Trophoblast cell (in vitro differentiated cells and primary cell): ENCODE results near the gene OR5A2.
"Not testable (repeated sequence)": the region's sequence is repeated elsewhere in the genome, so short reads cannot be mapped to it uniquely, and the experiment has no call there.

Experiments
- DNase-seq, 2 donors: peaks; one replicate each; pipeline ENCODE4 v3.0.0-alpha.2; 2016
- H2AFZ ChIP-seq: 2 replicates; pipeline ENCODE4 v1.6.1; 2013; ENCODE audit warnings: low read length, moderate library complexity, mild to moderate bottlenecking; ENCODE audit not compliant: insufficient read depth, poor library complexity
- H2AK5ac ChIP-seq: 2 replicates; pipeline ENCODE4 v1.6.1; 2013; ENCODE audit warnings: mild to moderate bottlenecking, low read length
- H2BK120ac ChIP-seq: 2 replicates; pipeline ENCODE4 v1.6.1; 2013; ENCODE audit warnings: low read length, mild to moderate bottlenecking, moderate library complexity; ENCODE audit not compliant: insufficient read depth, poor library complexity
- H2BK12ac ChIP-seq: 2 replicates; pipeline ENCODE4 v1.6.1; 2013; ENCODE audit warnings: mild to moderate bottlenecking, low read length, moderate library complexity
- H2BK5ac ChIP-seq: 2 replicates; pipeline ENCODE4 v1.6.1; 2013; ENCODE audit warnings: low read length, low read depth, moderate library complexity, mild to moderate bottlenecking; ENCODE audit not compliant: poor library complexity
- H3K14ac ChIP-seq: 2 replicates; pipeline ENCODE4 v1.6.1; 2013; ENCODE audit warnings: mild to moderate bottlenecking, low read length
- H3K18ac ChIP-seq: 2 replicates; pipeline ENCODE4 v1.6.1; 2013; ENCODE audit warnings: mild to moderate bottlenecking, low read length
- H3K23ac ChIP-seq: 2 replicates; pipeline ENCODE4 v1.6.1; 2013; ENCODE audit warnings: low read length
- H3K27ac ChIP-seq: 2 replicates; pipeline ENCODE4 v1.5.1; 2013; ENCODE audit warnings: low read depth, mild to moderate bottlenecking, inconsistent platforms, low read length, moderate library complexity
- H3K27me3 ChIP-seq: 2 replicates; pipeline ENCODE4 v1.6.1; 2013; ENCODE audit warnings: inconsistent platforms, mild to moderate bottlenecking, low read length, moderate library complexity; ENCODE audit not compliant: insufficient read depth
- H3K36me3 ChIP-seq, 2 experiments: 1 replicate in 1 of 2; 2 replicates in 1 of 2; pipeline ENCODE4 v1.6.1; 2013; ENCODE audit warnings: low read length in 2 of 2, mild to moderate bottlenecking in 2 of 2, moderate library complexity in 1 of 2; ENCODE audit not compliant: insufficient read depth in 2 of 2, control insufficient read depth in 1 of 2
- H3K4ac ChIP-seq: 2 replicates; pipeline ENCODE4 v1.6.1; 2013; ENCODE audit warnings: low read depth, mild to moderate bottlenecking, low read length, moderate library complexity
- H3K4me1 ChIP-seq, 2 experiments: 1 replicate in 1 of 2; 2 replicates in 1 of 2; pipeline ENCODE4 v1.6.1; 2013; ENCODE audit warnings: low read length in 2 of 2, mild to moderate bottlenecking in 2 of 2, moderate library complexity in 1 of 2; ENCODE audit not compliant: insufficient read depth in 2 of 2, control insufficient read depth in 1 of 2
- H3K4me2 ChIP-seq: 2 replicates; pipeline ENCODE4 v1.6.1; 2013; ENCODE audit warnings: inconsistent platforms, mild to moderate bottlenecking, low read length, moderate library complexity
- H3K4me3 ChIP-seq: 2 replicates; pipeline ENCODE4 v1.5.1; 2013; ENCODE audit warnings: mild to moderate bottlenecking, low read depth, low read length, inconsistent platforms
- H3K79me1 ChIP-seq: one replicate; pipeline ENCODE4 v1.6.1; 2013; ENCODE audit warnings: low read length
- H3K79me2 ChIP-seq: 2 replicates; pipeline ENCODE4 v1.6.1; 2013; ENCODE audit warnings: low read length, mild to moderate bottlenecking; ENCODE audit not compliant: control insufficient read depth, insufficient read depth, poor library complexity
- H3K9ac ChIP-seq: 2 replicates; pipeline ENCODE4 v1.6.1; 2013; ENCODE audit warnings: mild to moderate bottlenecking, low read length
- H3K9me3 ChIP-seq: 2 replicates; pipeline ENCODE4 v1.6.1; 2013; ENCODE audit warnings: low read depth, mild to moderate bottlenecking, control low read depth, inconsistent platforms, low read length; ENCODE audit not compliant: insufficient read depth
- H4K12ac ChIP-seq: 2 replicates; pipeline ENCODE4 v1.6.1; 2013; ENCODE audit warnings: low read depth, mild to moderate bottlenecking, low read length, moderate library complexity
- H4K8ac ChIP-seq: 2 replicates; pipeline ENCODE4 v1.6.1; 2013; ENCODE audit warnings: low read depth, mild to moderate bottlenecking, low read length, moderate library complexity
- H4K91ac ChIP-seq: one replicate; pipeline ENCODE4 v1.6.1; 2013; ENCODE audit warnings: low read depth, mild to moderate bottlenecking, low read length, moderate library complexity
- WGBS: extraction: QIAGEN DNeasy Blood & Tissue Kit; methylation state at CpG from one replicate; pipeline ENCODE4 v1.1.7; 2013; ENCODE audit warnings: missing lambda C conversion rate; ENCODE audit not compliant: insufficient read length, insufficient coverage; ENCODE audit errors: extremely low coverage; 5-methylcytosine and 5-hydroxymethylcytosine counted together

OR5A2 gene

DNA sequence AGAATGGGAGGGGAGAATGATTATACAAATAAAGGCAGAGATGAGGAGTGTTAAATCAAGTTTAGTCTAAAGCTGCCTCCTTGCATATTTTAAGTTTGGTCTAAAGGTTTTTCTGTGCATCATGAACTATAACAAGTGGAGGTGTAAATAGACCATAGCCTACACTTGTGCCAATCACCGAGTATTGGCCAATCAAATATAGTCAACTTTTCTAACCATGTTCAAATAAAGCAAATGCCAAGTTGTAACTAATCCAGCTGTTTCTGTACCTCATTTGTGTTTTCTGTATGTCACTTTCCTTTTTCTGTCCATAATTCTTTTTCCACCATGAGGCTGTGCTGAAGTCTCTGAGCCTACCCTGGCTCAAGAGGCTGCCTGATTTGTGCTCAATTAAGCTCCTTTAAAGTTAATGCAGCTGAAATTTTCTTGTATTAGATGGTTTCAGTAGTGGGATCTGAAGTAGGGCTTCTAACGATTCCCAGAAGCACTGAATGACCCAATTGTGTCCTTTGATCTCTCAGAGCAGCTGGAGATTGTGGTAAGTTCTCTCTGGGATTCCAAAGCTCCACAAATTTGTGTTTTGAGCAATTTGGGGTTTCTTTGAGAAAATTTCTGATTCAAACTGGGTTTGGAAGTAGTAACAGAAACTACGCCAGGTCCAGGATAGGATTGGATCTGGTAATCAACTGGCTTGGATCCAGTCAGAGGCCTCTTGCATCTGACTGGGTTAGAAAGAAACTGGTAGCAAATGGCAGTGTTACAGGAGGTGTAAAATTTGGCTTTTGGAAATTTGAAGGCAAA, 25.6 kb downstream of the OR5A2 start:
- H2BK120ac ChIP-seq = no peak overlapping the region
- H4K8ac ChIP-seq = no peak overlapping the region
- no peak for DNase-seq
- no peaks in the 10 kb centered on the region for H3K27me3 ChIP-seq
- no peak overlapping the region for H4K91ac ChIP-seq
- no peak overlapping the region for H2AK5ac ChIP-seq
- H3K4me1 ChIP-seq = no peaks in the 10 kb centered on the region
- H3K79me2 ChIP-seq = no peaks in the 10 kb centered on the region
- H3K9ac ChIP-seq = no peak overlapping the region
- H3K4ac ChIP-seq = no peak overlapping the region
- H3K14ac ChIP-seq = no peak overlapping the region
- no CpG with 5 or more reads among the region's 3 CpGs for WGBS
- H4K12ac ChIP-seq = no peak overlapping the region
- H3K79me1 ChIP-seq = no peaks in the 10 kb centered on the region
- no peak overlapping the region for H2BK12ac ChIP-seq
- H3K23ac ChIP-seq = no peak overlapping the region
- no peak overlapping the region for H2AFZ ChIP-seq
- peaks cover 1% of the 10 kb centered on the region for H3K9me3 ChIP-seq
- H3K4me2 ChIP-seq = no peak overlapping the region
- no peak overlapping the region for H3K27ac ChIP-seq
- no peak overlapping the region for H2BK5ac ChIP-seq
- H3K4me3 ChIP-seq = no peak overlapping the region
- no peaks in the 10 kb centered on the region for H3K36me3 ChIP-seq
- no peak overlapping the region for H3K18ac ChIP-seq

GRCh38 chr11:59394186-59394585, 32.0 kb downstream of the OR5A2 start:
- no peak overlapping the region for H2BK120ac ChIP-seq
- H2AFZ ChIP-seq = no peak overlapping the region
- H2BK5ac ChIP-seq = no peak overlapping the region
- no peak overlapping the region for H2AK5ac ChIP-seq
- no peak for DNase-seq
- no peak overlapping the region for H3K23ac ChIP-seq
- no peak overlapping the region for H3K9ac ChIP-seq
- H3K4me1 ChIP-seq = no peaks in the 10 kb centered on the region
- H4K12ac ChIP-seq = no peak overlapping the region
- no peak overlapping the region for H3K14ac ChIP-seq
- H3K9me3 ChIP-seq = no peaks in the 10 kb centered on the region
- H3K27ac ChIP-seq = no peak overlapping the region
- no peak overlapping the region for H4K8ac ChIP-seq
- H3K27me3 ChIP-seq = no peaks in the 10 kb centered on the region
- no peak overlapping the region for H4K91ac ChIP-seq
- H3K36me3 ChIP-seq = no peaks in the 10 kb centered on the region
- no peaks in the 10 kb centered on the region for H3K79me1 ChIP-seq
- no peak overlapping the region for H3K4ac ChIP-seq
- H3K18ac ChIP-seq = no peak overlapping the region
- H3K4me2 ChIP-seq = no peak overlapping the region
- H3K4me3 ChIP-seq = no peak overlapping the region
- no peak overlapping the region for H2BK12ac ChIP-seq
- no peaks in the 10 kb centered on the region for H3K79me2 ChIP-seq

GRCh38 chr11:59380263-59381059, 45.8 kb downstream of the OR5A2 start:
- no peak overlapping the region for H4K12ac ChIP-seq
- H3K14ac ChIP-seq = no peak overlapping the region
- no peak overlapping the region for H3K23ac ChIP-seq
- no peaks in the 10 kb centered on the region for H3K79me1 ChIP-seq
- no peak overlapping the region for H2AK5ac ChIP-seq
- no peak overlapping the region for H2BK5ac ChIP-seq
- no peak overlapping the region for H4K8ac ChIP-seq
- H2BK120ac ChIP-seq = no peak overlapping the region
- H3K18ac ChIP-seq = no peak overlapping the region
- H3K4me1 ChIP-seq = no peaks in the 10 kb centered on the region
- H3K27ac ChIP-seq = no peak overlapping the region
- H3K9me3 ChIP-seq = no peaks in the 10 kb centered on the region
- no peak overlapping the region for H3K4me3 ChIP-seq
- H3K36me3 ChIP-seq = no peaks in the 10 kb centered on the region
- no peak for DNase-seq
- no peak overlapping the region for H2BK12ac ChIP-seq
- H3K4me2 ChIP-seq = no peak overlapping the region
- no peaks in the 10 kb centered on the region for H3K79me2 ChIP-seq
- WGBS = no CpG with 5 or more reads among the region's 2 CpGs
- H3K27me3 ChIP-seq = no peaks in the 10 kb centered on the region
- H2AFZ ChIP-seq = no peak overlapping the region
- H4K91ac ChIP-seq = no peak overlapping the region
- H3K4ac ChIP-seq = no peak overlapping the region
- no peak overlapping the region for H3K9ac ChIP-seq

GRCh38 chr11:59372324-59372723, 53.9 kb downstream of the OR5A2 start:
- H2AK5ac ChIP-seq, H4K91ac ChIP-seq, H3K27me3 ChIP-seq, H3K9me3 ChIP-seq, H2BK120ac ChIP-seq, H3K23ac ChIP-seq, H3K4ac ChIP-seq, H3K79me1 ChIP-seq, H3K4me3 ChIP-seq, H3K4me1 ChIP-seq, H2BK5ac ChIP-seq, H2AFZ ChIP-seq, H3K9ac ChIP-seq, H3K4me2 ChIP-seq, H4K12ac ChIP-seq, H2BK12ac ChIP-seq, DNase-seq, H3K79me2 ChIP-seq, H3K18ac ChIP-seq, H4K8ac ChIP-seq, H3K27ac ChIP-seq, H3K36me3 ChIP-seq, H3K14ac ChIP-seq: not testable (repeated sequence)
- WGBS = no CpG with 5 or more reads among the region's 3 CpGs
